Kidney (tissue), 14 donors: ENCODE measurements around the gene TTC28. TPM values are rescaled to one million over a fixed set of nuclear protein-coding genes. Genes with fewer than 3 reads are reported as not detected.

ENCODE experiments used
- DNase-seq, 5 donors: peaks; one replicate each; pipeline ENCODE4 v3.0.0-alpha.2; 2013 to 2020
- FAIRE-seq: peaks from 2 replicates; lab custom pipeline; 2012; peaks lifted over from hg19 to GRCh38; lab: Jason Lieb, UNC
- H3K27ac ChIP-seq, 2 donors: one replicate each; pipeline ENCODE4 v1.7.0; 2013; ENCODE audit warnings: low read depth in 2 of 2, low read length in 2 of 2, inconsistent platforms in 1 of 2
- H3K27me3 ChIP-seq: one replicate; pipeline ENCODE4 v1.7.1; 2013; ENCODE audit warnings: low read length, inconsistent platforms; ENCODE audit not compliant: control insufficient read depth, insufficient read depth
- H3K36me3 ChIP-seq, 3 donors: one replicate each; pipeline versions ENCODE4 v1.7.0 to v1.7.1; 2013; ENCODE audit warnings: low read length in 3 of 3, control low read depth in 1 of 3, inconsistent platforms in 1 of 3; ENCODE audit not compliant: insufficient read depth in 3 of 3, control insufficient read depth in 2 of 3
- H3K4me1 ChIP-seq, 3 donors: one replicate each; pipeline versions ENCODE4 v1.7.0 to v1.7.1; 2013; ENCODE audit warnings: low read length in 3 of 3, inconsistent platforms in 1 of 3, low read depth in 1 of 3; ENCODE audit not compliant: control insufficient read depth in 2 of 3, insufficient read depth in 2 of 3
- H3K4me3 ChIP-seq, 3 donors: one replicate each; pipeline versions ENCODE4 v1.7.0 to v1.8.1; 2013; ENCODE audit warnings: low read length in 3 of 3, control low read depth in 1 of 3, inconsistent platforms in 1 of 3
- H3K9ac ChIP-seq, 3 donors: one replicate each; pipeline versions ENCODE4 v1.7.0 to v1.7.1; 2013; ENCODE audit warnings: low read length in 3 of 3, control low read depth in 1 of 3, inconsistent platforms in 1 of 3
- H3K9me3 ChIP-seq, 3 donors: one replicate each; pipeline versions ENCODE4 v1.7.0 to v1.7.1; 2013; ENCODE audit warnings: low read length in 3 of 3, control low read depth in 1 of 3, inconsistent platforms in 1 of 3; ENCODE audit not compliant: control insufficient read depth in 2 of 3, insufficient read depth in 1 of 3
- CTCF ChIP-seq: IDR thresholded peaks from 3 replicates; pipeline ENCODE4 v1.5.1; 2012; ENCODE audit warnings: mild to moderate bottlenecking, moderate library complexity, borderline replicate concordance; ENCODE audit not compliant: insufficient read depth; ENCODE audit errors: extremely low read depth
- intact Hi-C: fragments of 100-400 bp; cut with DNase I; formaldehyde crosslinking; loops from one replicate; pipeline ENCODE4 v1.11.1; 2022
- polyA plus RNA-seq: library from polyadenylated mRNA; stranded (reverse); fragments of 350-450 nt; fragmentation: Illumina TruSeq; extraction: RNeasy Lipid Tissue Mini Kit (QIAGEN cat#74804); gene quantifications from one replicate; pipeline ENCODE4 v1.2.3, GENCODE V29; 2014; ENCODE audit warnings: low read depth, low replicate concordance; ENCODE audit not compliant: insufficient read depth
- total RNA-seq: library from RNA; stranded (reverse); fragmentation: NEBNext Ultra II Directional; extraction: Animal tissue kit (Norgen Biotek cat#: 25700); gene quantifications from one replicate; pipeline ENCODE4 v1.2.1, GENCODE V29; 2021
- donor health status: control.
- donor health status: control.
- donor health status: control.
- donor health status: control.
- donor health status: control.
- donor health status: DM: yes; HTN: yes; CAD: no.
- donor health status: Normal renal cell carcinoma (clear cell type).

The TTC28 gene
- total and polyA plus RNA-seq, 2 donors from 2014 or later = 3.5 to 40.2 TPM

- intact Hi-C loops = no loop called here
- no peaks in the 10 kb centered on the region for H3K9me3 ChIP-seq
- H3K27me3 ChIP-seq = no peaks in the 10 kb centered on the region
- peaks cover 0 to 3% (median 3%) of the 10 kb centered on the region in 3 donors for H3K4me1 ChIP-seq
- H3K36me3 ChIP-seq = peaks cover 0 to 6% (median 3%) of the 10 kb centered on the region in 3 donors
- H3K4me3 ChIP-seq = no peak overlapping the region
- no peak for TF ChIP-seq CTCF
- H3K9ac ChIP-seq = no peak overlapping the region
- no peak overlapping the region for H3K27ac ChIP-seq
- DNase-seq = no peak
- FAIRE-seq = no peak
Observed at GRCh38 chr22:28111501-28112189, 568.0 kb downstream of the TTC28 start.

- intact Hi-C loops = no loop called here
- DNase-seq (no peak), FAIRE-seq (no peak)
- Histone ChIP-seq H3K27ac (no peak overlapping the region), H3K9me3 (no peaks in the 10 kb centered on the region), H3K36me3 (peaks cover 0 to 18% (median 6%) of the 10 kb centered on the region in 3 donors), H3K27me3 (no peaks in the 10 kb centered on the region), H3K4me3 (no peak overlapping the region), H3K9ac (no peak overlapping the region), H3K4me1 (peaks cover 0 to 5% (median 3%) of the 10 kb centered on the region in 3 donors)
- no peak for TF ChIP-seq CTCF
Observed at GRCh38 chr22:28108851-28109250, 570.8 kb downstream of the TTC28 start.

GRCh38 chr22:28106617-28107016 lies 573.0 kb downstream of the TTC28 start:
- DNase-seq = no peak
- no peak overlapping the region for H3K27ac ChIP-seq
- FAIRE-seq = no peak
- H3K9me3 ChIP-seq = no peaks in the 10 kb centered on the region
- peaks cover 0 to 18% (median 6%) of the 10 kb centered on the region in 3 donors for H3K36me3 ChIP-seq
- intact Hi-C loops = no loop called here
- TF ChIP-seq CTCF = no peak
- H3K4me3 ChIP-seq = no peak overlapping the region
- H3K27me3 ChIP-seq = no peaks in the 10 kb centered on the region
- no peak overlapping the region for H3K9ac ChIP-seq
- H3K4me1 ChIP-seq = peaks cover 0 to 5% (median 0%) of the 10 kb centered on the region in 3 donors

- H3K9me3 ChIP-seq = no peaks in the 10 kb centered on the region
- FAIRE-seq = no peak
- no peak for TF ChIP-seq CTCF
Observed at GRCh38 chr22:28105988-28106387, 573.7 kb downstream of the TTC28 start.

More at GRCh38 chr22:28105988-28106387, 573.7 kb downstream of the TTC28 start:
- intact Hi-C loops = no loop called here
- Histone ChIP-seq H3K27ac (no peak overlapping the region), H3K27me3 (no peaks in the 10 kb centered on the region), H3K4me3 (no peak overlapping the region), H3K36me3 (peaks cover 0 to 18% (median 6%) of the 10 kb centered on the region in 3 donors), H3K4me1 (peaks cover 0 to 5% (median 0%) of the 10 kb centered on the region in 3 donors), H3K9ac (no peak overlapping the region)
- DNase-seq = no peak
